AG09309 (cell line): ENCODE data around the gene EPB42.

ENCODE experiments used
- DNase-seq: peaks from one replicate; pipeline ENCODE4 v3.0.0-alpha.2; 2010; ENCODE audit warnings: low read depth
- H3K4me3 ChIP-seq: 2 replicates; pipeline ENCODE4 v1.5.1; 2011; ENCODE audit warnings: mild to moderate bottlenecking, low read depth, low read length, moderate library complexity; ENCODE audit not compliant: control insufficient read depth
- TF ChIP-seq, protein P1 (sequence below): IDR thresholded peaks from 2 replicates; pipeline ENCODE4 v1.5.1; 2011; ENCODE audit warnings: mild to moderate bottlenecking, low read depth, low read length, inconsistent platforms; ENCODE audit not compliant: insufficient read depth, control insufficient read depth; ENCODE audit errors: missing control alignments

EPB42 gene

DNA sequence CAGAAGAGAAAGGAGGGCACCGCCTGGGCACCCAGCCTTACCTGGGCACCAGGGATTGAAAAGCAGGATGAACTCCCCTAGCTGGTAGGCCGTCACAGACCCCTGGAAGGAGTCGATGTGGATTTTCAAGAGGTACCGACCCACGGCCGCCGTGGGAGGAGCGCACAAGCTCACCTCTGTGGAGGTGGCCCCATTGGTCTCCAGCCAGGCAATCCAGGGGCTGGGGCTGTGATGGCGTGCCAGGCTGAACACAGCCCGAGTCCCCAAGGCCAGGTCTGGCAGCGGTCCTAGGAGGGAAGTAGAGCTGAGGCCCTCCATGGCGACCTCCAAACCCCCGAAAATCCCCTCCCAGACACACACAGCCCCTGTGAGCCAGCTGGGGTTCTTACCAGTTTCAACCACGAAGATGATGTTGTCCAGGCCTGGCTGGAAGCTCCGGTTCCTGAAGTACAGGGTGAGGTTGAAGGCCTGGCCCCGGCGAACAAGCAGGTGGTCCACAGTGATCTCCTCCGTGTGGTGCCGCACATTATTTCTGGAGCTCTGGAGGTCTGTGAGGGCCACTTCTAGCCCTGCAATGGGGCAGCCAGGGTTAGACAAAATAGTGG, 39.3 kb upstream of the EPB42 start:
- DNase-seq: no peak
- no peak overlapping the region for H3K4me3 ChIP-seq
- TF ChIP-seq, protein P1, sequence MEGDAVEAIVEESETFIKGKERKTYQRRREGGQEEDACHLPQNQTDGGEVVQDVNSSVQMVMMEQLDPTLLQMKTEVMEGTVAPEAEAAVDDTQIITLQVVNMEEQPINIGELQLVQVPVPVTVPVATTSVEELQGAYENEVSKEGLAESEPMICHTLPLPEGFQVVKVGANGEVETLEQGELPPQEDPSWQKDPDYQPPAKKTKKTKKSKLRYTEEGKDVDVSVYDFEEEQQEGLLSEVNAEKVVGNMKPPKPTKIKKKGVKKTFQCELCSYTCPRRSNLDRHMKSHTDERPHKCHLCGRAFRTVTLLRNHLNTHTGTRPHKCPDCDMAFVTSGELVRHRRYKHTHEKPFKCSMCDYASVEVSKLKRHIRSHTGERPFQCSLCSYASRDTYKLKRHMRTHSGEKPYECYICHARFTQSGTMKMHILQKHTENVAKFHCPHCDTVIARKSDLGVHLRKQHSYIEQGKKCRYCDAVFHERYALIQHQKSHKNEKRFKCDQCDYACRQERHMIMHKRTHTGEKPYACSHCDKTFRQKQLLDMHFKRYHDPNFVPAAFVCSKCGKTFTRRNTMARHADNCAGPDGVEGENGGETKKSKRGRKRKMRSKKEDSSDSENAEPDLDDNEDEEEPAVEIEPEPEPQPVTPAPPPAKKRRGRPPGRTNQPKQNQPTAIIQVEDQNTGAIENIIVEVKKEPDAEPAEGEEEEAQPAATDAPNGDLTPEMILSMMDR: no peak

DNA sequence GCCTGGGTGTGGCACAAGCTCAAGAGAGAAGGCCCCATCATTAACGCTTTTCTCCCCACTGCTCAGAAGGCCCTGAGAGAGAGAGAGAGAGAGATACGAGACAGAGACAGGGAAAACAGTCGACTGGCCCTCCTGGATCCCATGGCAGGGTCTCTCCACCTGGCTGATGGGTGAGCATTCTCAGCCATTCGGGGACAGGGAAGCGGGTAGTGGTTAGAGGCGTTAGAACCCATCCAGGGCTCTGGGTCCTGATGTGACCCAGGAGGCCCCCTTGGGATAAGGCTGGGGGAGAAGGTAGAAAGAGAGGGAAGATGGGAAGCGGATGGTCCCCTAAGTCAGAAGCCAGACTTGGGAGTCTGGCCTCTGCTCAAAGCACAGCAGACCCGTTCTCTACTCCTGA, 38.0 kb upstream of the EPB42 start:
- DNase-seq: no peak
- H3K4me3 ChIP-seq: no peak overlapping the region
- TF ChIP-seq, protein P1: no peak

DNA sequence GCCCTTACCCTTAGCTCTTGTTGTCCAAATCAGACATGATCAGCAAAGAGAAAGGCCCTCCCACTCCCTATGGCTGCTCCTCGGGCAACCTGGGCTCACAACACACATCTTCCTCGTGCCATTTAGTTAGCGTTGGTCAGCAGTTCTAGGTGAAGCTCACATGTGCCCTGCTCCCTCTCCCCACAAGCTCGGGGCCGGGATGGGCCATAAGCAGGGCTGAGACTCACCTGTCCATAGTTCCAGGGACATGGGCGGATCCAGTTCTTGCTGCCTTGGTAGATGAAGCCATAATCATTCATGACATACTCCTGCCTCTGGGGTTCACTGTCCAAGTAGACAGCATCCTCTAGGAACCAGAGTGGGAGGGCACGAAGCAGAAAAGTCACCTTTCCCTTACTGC, 35.5 kb upstream of the EPB42 start:
- TF ChIP-seq, protein P1: no peak
- H3K4me3 ChIP-seq: no peak overlapping the region
- no peak for DNase-seq

DNA sequence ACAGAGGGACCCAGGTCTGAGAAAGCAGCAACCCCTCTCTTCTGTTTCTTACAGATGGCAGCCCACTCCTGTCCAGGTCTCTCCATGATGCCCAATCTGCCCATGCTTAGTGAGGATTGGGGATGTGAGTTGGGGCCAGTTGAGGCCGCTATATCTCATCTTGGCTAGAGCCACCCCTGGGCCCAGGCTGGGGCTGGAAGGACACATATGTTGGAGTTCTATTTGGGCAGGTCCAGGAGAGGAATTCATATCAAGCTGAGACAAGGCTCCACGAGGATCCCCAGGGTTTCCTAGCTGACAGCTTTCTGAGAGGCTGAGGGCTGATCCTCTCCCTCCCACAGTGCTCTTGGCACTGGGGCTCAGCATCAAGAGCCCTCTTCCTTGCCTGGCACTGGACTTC, 34.6 kb upstream of the EPB42 start:
- TF ChIP-seq, protein P1: no peak
- DNase-seq: no peak
- no peak overlapping the region for H3K4me3 ChIP-seq

DNA sequence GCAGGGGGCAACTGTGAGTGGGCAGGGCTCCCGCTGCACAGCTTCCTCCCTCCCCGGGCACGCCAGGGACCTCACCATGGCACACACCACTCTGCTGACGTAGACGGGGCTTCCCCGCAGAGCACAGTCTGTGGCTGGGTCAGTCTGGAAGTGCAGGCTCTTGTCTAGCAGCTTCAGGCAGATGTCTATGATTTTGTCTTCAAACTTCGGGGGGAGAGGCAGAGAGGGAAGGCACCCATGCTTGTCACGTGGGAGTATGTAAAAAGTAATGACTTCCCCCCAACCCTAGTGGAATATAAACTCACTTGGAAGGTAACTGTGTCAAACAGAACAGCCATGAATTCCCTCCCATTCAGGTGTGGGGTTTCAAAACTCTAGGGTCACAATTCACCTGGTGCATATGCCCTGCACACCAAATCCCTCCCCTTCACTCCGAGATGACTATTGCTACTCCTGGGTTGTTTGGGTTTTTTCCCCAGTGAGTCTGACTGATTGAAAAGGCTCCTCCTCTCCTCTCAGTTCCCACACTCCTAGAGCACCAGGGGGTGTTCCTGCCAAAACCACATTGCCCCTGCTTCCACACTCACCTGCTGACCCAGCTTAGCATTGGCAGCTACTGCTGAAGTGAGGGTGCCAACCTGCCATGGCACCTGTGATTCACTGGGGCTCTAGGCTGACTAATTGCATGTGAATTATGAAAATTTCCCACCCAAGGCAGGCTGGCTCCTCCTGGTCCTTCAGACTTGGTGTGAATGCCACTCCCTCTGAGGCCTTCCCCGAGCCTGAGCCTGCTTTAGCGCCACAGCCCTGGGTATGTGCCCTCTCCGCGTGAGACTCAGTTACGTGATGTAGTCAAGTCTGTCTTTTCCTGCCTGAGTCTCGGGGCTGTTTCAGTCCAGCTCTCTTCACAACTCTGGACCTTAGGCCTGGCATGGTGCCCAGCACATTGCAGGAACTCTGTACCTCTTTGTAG, 32.9 kb upstream of the EPB42 start:
- no peak overlapping the region for H3K4me3 ChIP-seq
- no peak for DNase-seq
- TF ChIP-seq, protein P1: no peak

DNA sequence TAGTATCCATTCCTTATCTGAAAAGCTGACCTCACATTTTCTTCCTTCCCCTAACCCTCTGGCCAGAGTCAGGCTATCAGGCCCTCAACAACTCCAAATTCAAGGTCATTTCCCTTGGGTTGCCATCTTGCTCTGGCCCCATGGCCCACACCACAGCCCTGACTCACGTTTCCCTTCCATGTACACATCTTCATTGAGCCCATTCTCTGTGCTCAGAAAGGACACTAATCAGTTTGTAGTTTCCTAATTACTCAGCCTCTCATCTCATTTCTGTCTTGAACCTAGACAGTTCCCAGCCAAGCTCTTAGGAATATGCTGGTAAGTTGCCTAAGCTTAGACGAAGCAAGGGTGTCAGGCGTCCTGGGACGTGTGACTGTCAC, 31.0 kb upstream of the EPB42 start:
- DNase-seq: no peak
- TF ChIP-seq, protein P1: no peak
- H3K4me3 ChIP-seq: no peak overlapping the region
